Upper lobe of left lung (tissue), 4 donors: ENCODE results near the gene BCL2L2.

ENCODE experiments used
- POLR2A ChIP-seq, 4 donors: fragments of 450-650 bp; IDR thresholded peaks; one replicate each; pipeline ENCODE4 v1.5.1; 2016 to 2017; ENCODE audit warnings: antibody characterized with exemption in 4 of 4, mild to moderate bottlenecking in 2 of 4
- TF ChIP-seq, protein P1 (sequence below), 6 experiments: fragments of 450-650 bp in 4 of 6; fragments of 200-600 bp in 2 of 6; sonication (generic) in 2 of 6; IDR thresholded peaks; one replicate each; pipeline ENCODE4 v1.5.1; 2016 to 2019; ENCODE audit warnings: antibody characterized with exemption in 6 of 6

GRCh38 chr14:23301288-23301968 is 5.2 kb upstream of the BCL2L2 start:
- TF ChIP-seq, protein P1, sequence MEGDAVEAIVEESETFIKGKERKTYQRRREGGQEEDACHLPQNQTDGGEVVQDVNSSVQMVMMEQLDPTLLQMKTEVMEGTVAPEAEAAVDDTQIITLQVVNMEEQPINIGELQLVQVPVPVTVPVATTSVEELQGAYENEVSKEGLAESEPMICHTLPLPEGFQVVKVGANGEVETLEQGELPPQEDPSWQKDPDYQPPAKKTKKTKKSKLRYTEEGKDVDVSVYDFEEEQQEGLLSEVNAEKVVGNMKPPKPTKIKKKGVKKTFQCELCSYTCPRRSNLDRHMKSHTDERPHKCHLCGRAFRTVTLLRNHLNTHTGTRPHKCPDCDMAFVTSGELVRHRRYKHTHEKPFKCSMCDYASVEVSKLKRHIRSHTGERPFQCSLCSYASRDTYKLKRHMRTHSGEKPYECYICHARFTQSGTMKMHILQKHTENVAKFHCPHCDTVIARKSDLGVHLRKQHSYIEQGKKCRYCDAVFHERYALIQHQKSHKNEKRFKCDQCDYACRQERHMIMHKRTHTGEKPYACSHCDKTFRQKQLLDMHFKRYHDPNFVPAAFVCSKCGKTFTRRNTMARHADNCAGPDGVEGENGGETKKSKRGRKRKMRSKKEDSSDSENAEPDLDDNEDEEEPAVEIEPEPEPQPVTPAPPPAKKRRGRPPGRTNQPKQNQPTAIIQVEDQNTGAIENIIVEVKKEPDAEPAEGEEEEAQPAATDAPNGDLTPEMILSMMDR (IDR thresholded peaks at IDR 0.05): peak; percentile 48 to 98 (median 96)
- peak in 3 of 4 donors; percentile 4 to 81 (median 44) for TF ChIP-seq POLR2A (IDR thresholded peaks at IDR 0.05)
